Non-pigmented ciliary epithelial cell (primary cell): ENCODE data around the gene SHANK2.

Source experiments
- DNase-seq: peaks from one replicate; pipeline ENCODE4 v3.0.0-alpha.2; 2010; ENCODE audit warnings: low read depth

Gene SHANK2

GRCh38 chr11:71222318-71223080, 29.9 kb downstream of the SHANK2 start:
- DNase-seq, result no peak

DNA sequence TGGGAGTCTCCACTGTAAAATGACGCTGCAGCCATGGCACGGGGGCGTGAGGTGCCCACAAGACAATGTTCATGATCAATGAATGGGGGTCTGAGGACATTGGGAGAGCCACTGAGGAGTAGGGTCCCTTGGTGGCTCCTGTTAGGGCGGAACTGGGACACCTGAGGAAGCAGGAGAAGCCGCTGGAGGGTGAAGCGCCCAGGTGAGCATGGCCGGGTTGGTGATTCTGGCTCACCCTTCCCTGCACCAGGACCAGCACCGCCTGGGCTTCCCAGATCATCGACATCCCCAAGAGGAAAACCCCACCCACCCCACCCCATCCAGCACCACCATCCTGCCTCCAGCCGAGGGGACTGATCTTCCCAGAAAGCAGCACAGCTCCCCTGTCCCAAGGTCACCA, 30.6 kb downstream of the SHANK2 start:
- no peak for DNase-seq

DNA sequence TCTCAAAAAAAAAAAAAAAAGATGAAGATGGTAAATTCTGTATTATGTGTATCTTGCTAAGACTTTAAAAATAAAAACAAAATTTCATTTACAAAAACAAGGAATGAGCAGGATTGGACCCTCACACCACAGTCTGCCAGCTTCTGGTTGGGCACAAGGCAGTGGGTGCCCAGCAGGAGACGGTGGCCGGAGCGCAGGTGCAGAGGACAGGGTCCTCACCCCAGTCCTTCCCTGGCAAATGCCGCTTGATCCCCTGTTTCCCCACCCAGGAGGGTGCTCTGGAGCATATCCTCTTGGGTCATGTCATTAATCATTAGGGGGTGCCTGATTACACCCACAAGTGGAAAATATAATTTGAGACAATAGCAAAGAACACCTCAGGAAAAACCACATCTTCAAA, 31.2 kb downstream of the SHANK2 start:
- DNase-seq, result no peak

DNA sequence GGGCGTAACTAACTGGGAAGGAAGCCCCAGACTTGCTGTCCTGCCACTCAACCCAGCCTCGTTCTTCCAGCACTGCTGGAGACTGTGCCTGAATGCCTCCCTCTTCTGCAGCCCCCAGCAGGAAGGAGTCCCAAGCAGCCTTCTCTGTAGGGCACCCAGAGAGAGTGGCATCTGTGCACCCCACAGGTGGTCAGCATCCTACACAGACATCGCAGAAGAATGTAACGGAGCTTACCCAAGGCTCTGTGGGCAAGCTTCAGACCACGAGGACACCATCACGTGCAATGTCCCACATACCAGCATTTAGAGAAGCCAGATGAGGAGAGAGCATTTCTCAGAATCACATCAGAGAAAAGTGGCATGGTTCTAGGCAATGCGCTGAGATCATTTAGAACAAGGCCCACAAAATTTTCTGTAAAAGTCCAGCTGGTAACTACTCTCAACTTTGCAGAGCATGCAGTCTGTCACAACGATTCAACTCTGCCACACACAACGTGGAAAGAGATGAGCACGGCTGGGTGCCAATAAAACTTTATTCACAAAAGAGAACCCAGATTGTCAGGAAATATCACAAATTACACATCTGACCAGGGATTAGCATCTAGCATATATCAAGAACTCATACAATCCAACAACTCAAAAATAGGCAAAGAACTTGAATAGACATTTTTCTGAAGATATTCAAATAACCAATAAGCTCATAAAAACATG, 33.4 kb downstream of the SHANK2 start:
- DNase-seq, result no peak

- DNase-seq, result no peak
Observed at GRCh38 chr11:71215425-71215965, 36.9 kb downstream of the SHANK2 start.

GRCh38 chr11:71214553-71215424, 37.6 kb downstream of the SHANK2 start:
- DNase-seq, result no peak

DNA sequence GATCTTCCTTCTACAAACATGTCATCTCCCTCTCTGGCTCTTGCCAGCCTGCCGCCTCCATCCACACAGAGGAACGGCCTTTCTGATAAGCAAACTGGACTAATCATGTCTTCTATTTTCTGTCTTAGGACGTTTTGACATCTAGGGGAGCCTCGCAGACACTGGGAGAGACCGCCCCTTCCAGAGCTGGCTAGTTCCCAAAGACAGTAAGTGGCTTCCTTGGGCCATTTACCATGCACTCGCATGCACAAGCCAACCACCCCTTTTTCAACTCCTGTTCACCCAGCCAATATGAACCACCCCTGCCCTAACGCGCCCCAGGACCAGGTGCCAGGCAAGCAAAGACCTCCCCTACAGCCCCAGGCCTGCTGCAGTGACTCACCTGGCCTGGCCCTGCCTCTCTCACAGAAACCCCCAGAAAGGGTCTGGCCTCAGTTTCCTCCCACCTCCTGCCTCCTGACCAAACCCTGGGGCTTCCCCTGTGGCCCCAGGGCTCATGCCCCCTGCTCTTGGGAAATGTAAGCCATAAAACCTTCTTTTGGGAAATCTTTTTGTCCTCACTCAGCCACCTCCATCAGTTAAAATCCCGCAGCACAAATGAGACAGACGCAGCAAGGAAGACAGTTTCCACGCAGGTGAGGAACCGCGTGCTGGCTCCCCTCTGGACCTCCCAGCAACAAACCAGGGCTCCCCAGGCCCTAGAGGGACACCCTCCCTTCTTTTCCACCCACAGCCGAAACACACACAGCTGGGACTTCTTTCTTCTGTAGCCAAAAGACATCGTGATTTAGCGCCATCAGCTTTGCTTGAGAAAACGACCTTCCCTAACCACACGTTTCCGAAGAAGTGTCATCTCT, 38.5 kb downstream of the SHANK2 start:
- no peak for DNase-seq

GRCh38 chr11:71212871-71213559, 39.4 kb downstream of the SHANK2 start:
- no peak for DNase-seq

GRCh38 chr11:71211631-71212030, 40.7 kb downstream of the SHANK2 start:
- DNase-seq, result no peak

DNA sequence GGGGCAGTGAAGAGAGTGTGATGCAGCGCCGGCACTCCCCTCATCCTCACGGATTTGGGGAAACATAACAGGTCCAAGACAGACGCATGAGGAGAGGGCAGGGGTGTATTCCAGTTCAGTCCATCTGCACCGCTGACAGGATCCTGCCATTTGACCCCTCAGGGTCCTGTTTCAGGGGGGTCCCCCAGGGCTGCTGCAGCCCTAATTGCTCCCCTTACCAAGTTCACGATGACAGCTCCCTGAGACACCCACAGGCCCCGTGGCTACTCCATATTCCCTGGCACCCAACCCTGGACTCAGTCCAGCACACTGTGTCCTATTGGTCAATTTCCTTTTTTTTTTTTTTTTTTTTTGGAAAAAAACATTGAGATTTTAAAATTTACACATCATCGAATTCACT, 41.5 kb downstream of the SHANK2 start:
- no peak for DNase-seq

GRCh38 chr11:71209656-71210055, 42.7 kb downstream of the SHANK2 start:
- no peak for DNase-seq

DNA sequence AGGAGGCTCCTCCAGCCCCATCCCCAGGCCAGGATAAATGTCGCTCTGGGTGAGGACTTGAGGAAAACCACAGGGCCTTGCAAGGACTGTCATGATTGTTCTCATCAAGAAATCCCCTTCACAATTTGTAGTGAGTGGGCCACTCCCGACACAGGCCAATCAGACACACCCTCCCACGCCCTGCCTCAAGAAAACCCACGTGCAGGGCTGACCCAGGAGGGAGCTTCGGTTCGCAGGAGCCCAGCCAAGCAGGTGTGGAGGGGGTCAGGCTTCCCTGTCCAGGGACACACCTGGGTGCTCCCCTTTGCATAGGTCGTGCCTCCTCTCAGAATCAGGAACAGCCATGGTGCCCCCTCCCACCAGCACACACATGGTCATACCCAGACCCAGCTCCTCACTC, 43.2 kb downstream of the SHANK2 start:
- DNase-seq, result no peak

DNA sequence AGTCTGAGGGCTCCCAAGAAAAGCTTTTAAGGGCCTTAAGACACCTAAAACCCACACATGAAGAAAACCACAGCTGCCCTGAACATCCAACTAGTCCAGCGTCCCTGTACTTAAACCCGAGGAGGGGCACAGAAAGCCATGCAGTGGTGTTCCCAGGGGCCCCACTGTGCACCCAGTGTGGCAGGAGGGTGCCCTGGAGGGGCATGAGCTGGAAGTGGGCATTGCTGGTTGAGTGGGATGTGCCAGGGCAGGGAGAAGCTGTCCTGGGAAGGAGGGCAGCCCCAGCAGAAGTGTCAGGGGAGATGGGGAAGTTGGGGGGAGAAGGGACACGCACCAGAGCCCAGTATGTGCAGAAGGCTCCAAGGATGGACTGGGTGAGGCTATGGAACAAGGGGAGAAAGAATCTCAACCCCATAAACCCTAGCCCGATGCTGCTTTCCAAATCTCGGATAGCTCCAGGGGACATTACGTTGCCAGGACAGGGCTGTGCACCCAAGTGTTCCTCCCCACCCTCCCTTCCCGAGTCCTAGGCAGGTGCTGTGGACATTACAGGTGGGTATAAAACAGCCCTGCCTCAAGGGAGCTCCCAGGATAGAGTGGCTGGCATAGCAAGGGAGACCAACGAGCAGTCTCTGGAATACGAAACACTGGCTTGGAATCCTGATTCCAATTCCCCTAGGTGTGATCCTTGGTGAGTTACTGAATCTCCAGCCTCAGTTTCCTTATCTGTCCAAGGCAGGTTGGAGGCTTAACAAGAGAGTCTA, 44.2 kb downstream of the SHANK2 start:
- no peak for DNase-seq

DNA sequence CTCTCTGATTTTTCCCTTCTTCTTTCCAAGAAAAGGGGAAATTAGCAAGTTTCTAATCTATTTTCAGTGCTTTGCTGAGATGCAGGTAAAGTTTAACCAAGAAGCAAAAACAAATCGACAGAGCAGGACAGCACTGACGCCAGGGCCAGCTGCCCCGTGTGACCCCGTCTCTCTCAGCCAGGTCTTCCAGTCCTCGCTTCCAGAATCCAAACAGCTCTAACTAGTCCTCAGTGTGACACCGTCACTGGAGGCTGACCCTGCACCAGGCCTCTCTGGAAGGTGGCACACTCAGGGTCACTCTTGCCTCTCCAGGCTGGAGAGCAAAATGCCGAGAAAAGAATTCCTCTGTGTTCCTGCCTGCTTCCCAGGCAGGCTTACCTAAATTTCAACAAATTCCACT, 44.8 kb downstream of the SHANK2 start:
- DNase-seq, result no peak

DNA sequence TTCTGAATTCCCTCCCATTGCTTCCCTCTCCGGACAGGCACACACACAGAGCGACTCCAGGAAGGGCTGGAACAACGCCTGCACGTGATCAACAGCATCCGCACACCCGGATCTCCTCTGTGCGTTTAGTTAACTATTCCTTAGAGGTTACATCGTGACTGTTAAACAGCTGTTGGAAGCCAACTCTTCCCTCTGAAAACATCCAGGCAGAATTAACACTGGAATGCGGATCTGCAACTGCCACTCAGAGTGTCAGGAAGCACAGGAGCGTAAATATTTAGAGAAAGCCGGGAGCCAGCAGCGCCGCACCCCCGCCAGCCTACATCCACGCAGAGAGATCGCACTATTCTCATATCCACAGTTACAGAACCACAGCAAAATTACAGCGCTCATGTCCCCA, 46.2 kb downstream of the SHANK2 start:
- no peak for DNase-seq

DNA sequence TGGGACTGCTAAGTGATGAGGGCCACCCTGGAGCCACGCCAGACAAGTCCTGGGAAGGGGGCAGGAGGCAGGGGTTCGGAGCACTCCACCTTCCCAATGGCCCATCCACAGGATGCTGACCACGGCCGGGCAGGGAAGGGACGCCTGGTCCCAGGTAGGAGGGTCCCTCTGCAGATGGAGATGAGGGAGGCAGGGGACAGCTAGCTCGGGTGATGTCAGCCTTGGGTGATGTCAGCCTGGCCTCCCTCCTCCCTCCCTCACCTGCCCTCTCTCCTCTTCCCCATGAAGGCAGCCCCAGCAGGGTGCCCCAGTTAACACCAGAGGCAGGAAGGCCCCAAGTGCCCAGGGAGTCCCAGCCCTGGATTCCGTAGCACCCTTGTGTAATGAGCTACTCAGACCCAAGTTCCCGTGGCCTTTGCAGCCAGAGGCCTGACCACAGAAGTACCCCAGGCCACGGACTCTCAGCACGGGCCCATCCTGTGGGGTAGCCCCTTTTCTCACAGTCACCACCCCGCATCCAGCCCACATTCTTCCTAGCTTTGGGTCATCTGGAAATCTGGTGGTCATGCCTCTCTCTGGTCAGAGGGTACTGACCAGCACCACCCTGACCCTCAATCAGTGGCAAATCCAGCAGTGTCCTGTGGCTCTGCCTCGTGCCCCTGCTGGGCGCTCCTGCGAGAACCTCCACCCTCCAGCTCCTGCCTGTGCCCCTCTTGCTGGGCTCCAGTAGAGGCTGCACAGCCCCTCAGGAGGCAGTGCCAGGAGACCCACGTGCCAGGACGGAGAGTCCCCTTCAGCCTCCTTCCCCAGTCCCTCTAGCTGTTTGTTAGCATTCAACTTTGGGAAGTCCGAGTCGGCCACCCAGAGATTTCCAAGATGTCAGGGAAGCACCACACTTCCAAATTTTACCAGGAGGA, 47.4 kb downstream of the SHANK2 start:
- DNase-seq, result no peak

GRCh38 chr11:71204294-71204693, 48.1 kb downstream of the SHANK2 start:
- no peak for DNase-seq

DNA sequence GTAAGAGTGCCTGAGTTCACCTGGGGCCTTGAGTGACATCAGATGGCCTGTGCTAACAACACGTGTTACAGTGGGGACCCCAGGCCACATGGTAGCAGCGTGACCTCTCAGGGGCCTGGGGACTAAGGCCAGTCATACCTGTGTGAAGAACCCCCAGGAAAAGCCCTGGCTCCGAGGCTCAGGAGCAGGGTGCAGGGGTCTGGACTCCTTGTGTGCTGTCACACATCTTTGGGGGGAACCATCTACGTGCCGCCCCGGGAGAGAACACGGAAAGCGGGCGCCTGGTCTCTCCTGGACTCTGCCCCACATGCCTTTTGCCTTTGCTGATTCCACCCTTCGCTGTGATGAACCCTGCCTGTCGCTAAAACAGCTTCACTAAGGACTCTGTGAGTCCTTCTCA, 48.7 kb downstream of the SHANK2 start:
- DNase-seq, result no peak

GRCh38 chr11:71202966-71203365, 49.4 kb downstream of the SHANK2 start:
- no peak for DNase-seq
